ENCODE data around the gene ITSN2.

Gene ITSN2

GRCh38 chr2:24163601-24164000, 196.7 kb downstream of the ITSN2 start:
- no peak for ATAC-seq
- TF ChIP-seq, protein P1, sequence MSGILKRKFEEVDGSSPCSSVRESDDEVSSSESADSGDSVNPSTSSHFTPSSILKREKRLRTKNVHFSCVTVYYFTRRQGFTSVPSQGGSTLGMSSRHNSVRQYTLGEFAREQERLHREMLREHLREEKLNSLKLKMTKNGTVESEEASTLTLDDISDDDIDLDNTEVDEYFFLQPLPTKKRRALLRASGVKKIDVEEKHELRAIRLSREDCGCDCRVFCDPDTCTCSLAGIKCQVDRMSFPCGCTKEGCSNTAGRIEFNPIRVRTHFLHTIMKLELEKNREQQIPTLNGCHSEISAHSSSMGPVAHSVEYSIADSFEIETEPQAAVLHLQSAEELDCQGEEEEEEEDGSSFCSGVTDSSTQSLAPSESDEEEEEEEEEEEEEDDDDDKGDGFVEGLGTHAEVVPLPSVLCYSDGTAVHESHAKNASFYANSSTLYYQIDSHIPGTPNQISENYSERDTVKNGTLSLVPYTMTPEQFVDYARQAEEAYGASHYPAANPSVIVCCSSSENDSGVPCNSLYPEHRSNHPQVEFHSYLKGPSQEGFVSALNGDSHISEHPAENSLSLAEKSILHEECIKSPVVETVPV (CRISPR knock-in tag; IDR thresholded peaks at IDR 0.05) = no peak
- TF ChIP-seq BACH2 (CRISPR knock-in tag; IDR thresholded peaks at IDR 0.05; ENCODE audit: borderline replicate concordance) (no peak), GLIS3 (CRISPR knock-in tag; IDR thresholded peaks at IDR 0.05) (no peak), RARB (CRISPR knock-in tag; IDR thresholded peaks at IDR 0.05) (no peak), ISL1 (CRISPR knock-in tag; IDR thresholded peaks at IDR 0.05) (no peak), OSR1 (CRISPR knock-in tag; IDR thresholded peaks at IDR 0.05) (no peak), TOX (CRISPR knock-in tag; IDR thresholded peaks at IDR 0.05; ENCODE audit: borderline replicate concordance) (no peak), ZNF70 (CRISPR knock-in tag; IDR thresholded peaks at IDR 0.05) (no peak), ZNF8 (CRISPR knock-in tag; IDR thresholded peaks at IDR 0.05) (no peak), ZNF565 (CRISPR knock-in tag; conservative IDR thresholded peaks at IDR 0.05; ENCODE audit: low read depth) (no peak), PPARA (CRISPR knock-in tag; IDR thresholded peaks at IDR 0.05; ENCODE audit: borderline replicate concordance) (no peak), ESRRG (CRISPR knock-in tag; IDR thresholded peaks at IDR 0.05) (no peak), ZC3H10 (CRISPR knock-in tag; IDR thresholded peaks at IDR 0.05) (no peak), TCF4 (CRISPR knock-in tag; IDR thresholded peaks at IDR 0.05; ENCODE audit: borderline replicate concordance) (no peak), SNAI2 (CRISPR knock-in tag; IDR thresholded peaks at IDR 0.05) (no peak), CSDC2 (CRISPR knock-in tag; IDR thresholded peaks at IDR 0.05) (no peak), ARNTL (CRISPR knock-in tag; IDR thresholded peaks at IDR 0.05; ENCODE audit: borderline replicate concordance, low read depth) (no peak), ZFP3 (CRISPR knock-in tag; IDR thresholded peaks at IDR 0.05) (no peak)
- TF ChIP-seq, protein P2, sequence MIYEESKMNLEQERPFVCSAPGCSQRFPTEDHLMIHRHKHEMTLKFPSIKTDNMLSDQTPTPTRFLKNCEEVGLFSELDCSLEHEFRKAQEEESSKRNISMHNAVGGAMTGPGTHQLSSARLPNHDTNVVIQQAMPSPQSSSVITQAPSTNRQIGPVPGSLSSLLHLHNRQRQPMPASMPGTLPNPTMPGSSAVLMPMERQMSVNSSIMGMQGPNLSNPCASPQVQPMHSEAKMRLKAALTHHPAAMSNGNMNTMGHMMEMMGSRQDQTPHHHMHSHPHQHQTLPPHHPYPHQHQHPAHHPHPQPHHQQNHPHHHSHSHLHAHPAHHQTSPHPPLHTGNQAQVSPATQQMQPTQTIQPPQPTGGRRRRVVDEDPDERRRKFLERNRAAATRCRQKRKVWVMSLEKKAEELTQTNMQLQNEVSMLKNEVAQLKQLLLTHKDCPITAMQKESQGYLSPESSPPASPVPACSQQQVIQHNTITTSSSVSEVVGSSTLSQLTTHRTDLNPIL (CRISPR knock-in tag; IDR thresholded peaks at IDR 0.05; ENCODE audit: low read depth) = no peak
- TF ChIP-seq, protein P3, sequence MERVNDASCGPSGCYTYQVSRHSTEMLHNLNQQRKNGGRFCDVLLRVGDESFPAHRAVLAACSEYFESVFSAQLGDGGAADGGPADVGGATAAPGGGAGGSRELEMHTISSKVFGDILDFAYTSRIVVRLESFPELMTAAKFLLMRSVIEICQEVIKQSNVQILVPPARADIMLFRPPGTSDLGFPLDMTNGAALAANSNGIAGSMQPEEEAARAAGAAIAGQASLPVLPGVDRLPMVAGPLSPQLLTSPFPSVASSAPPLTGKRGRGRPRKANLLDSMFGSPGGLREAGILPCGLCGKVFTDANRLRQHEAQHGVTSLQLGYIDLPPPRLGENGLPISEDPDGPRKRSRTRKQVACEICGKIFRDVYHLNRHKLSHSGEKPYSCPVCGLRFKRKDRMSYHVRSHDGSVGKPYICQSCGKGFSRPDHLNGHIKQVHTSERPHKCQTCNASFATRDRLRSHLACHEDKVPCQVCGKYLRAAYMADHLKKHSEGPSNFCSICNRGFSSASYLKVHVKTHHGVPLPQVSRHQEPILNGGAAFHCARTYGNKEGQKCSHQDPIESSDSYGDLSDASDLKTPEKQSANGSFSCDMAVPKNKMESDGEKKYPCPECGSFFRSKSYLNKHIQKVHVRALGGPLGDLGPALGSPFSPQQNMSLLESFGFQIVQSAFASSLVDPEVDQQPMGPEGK (CRISPR knock-in tag; IDR thresholded peaks at IDR 0.05; ENCODE audit: borderline replicate concordance) = no peak

DNA sequence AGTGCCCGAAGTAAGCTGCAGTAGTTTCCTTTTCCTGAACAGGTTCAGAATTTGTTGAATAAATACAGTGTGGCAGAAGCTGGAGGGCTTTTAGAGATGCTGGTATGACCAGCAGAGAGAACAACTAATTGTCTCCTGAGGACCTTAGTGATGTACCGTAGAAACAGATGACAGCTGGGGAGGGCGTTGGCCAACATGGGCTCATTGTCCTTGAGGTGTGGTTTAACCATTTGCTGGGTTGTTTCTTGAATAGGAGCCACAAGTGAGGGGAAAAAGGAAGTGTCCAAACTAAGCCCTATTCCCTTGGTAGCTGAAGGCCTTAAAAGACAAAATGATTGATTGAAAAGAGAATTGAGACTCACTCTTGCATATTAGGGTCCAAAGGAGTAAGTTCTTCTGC, 197.2 kb downstream of the ITSN2 start:
- no peak for ATAC-seq
- TF ChIP-seq, protein P3 (CRISPR knock-in tag; IDR thresholded peaks at IDR 0.05; ENCODE audit: borderline replicate concordance) = no peak
- TF ChIP-seq, protein P4, sequence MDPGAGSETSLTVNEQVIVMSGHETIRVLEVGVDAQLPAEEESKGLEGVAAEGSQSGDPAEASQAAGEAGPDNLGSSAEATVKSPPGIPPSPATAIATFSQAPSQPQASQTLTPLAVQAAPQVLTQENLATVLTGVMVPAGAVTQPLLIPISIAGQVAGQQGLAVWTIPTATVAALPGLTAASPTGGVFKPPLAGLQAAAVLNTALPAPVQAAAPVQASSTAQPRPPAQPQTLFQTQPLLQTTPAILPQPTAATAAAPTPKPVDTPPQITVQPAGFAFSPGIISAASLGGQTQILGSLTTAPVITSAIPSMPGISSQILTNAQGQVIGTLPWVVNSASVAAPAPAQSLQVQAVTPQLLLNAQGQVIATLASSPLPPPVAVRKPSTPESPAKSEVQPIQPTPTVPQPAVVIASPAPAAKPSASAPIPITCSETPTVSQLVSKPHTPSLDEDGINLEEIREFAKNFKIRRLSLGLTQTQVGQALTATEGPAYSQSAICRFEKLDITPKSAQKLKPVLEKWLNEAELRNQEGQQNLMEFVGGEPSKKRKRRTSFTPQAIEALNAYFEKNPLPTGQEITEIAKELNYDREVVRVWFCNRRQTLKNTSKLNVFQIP (CRISPR knock-in tag; IDR thresholded peaks at IDR 0.05; ENCODE audit: borderline replicate concordance, low read depth) = no peak
- TF ChIP-seq ZNF8 (CRISPR knock-in tag; IDR thresholded peaks at IDR 0.05) (no peak), ZNF70 (CRISPR knock-in tag; IDR thresholded peaks at IDR 0.05) (no peak), ZNF565 (CRISPR knock-in tag; conservative IDR thresholded peaks at IDR 0.05; ENCODE audit: low read depth) (no peak), SNAI2 (CRISPR knock-in tag; IDR thresholded peaks at IDR 0.05) (no peak), TCF4 (CRISPR knock-in tag; IDR thresholded peaks at IDR 0.05; ENCODE audit: borderline replicate concordance) (no peak), ZFP3 (CRISPR knock-in tag; IDR thresholded peaks at IDR 0.05) (no peak), CSDC2 (CRISPR knock-in tag; IDR thresholded peaks at IDR 0.05) (no peak), ARNTL (CRISPR knock-in tag; IDR thresholded peaks at IDR 0.05; ENCODE audit: borderline replicate concordance, low read depth) (no peak)
- TF ChIP-seq, protein P1 (CRISPR knock-in tag; IDR thresholded peaks at IDR 0.05) = no peak
